HFFc6 (cell line): ENCODE data around the gene SIGLEC5. TPM values are rescaled to one million over a fixed set of nuclear protein-coding genes. Genes with fewer than 3 reads are reported as not detected.

Source experiments
- DNase-seq: peaks from one replicate; pipeline ENCODE4 v3.0.0-alpha.2; 2018
- H3K27ac Mint-ChIP-seq: 2 replicates; pipeline ENCODE4 v1.8.0; 2020; ENCODE audit warnings: mild to moderate bottlenecking, mixed read lengths
- H3K27me3 Mint-ChIP-seq: 2 replicates; pipeline ENCODE4 v1.8.0; 2021; ENCODE audit warnings: mild to moderate bottlenecking, moderate library complexity, mixed read lengths; ENCODE audit not compliant: insufficient read depth
- H3K36me3 Mint-ChIP-seq: 2 replicates; pipeline ENCODE4 v1.8.0; 2021; ENCODE audit warnings: low read depth, mixed read lengths
- H3K4me1 Mint-ChIP-seq: 2 replicates; pipeline ENCODE4 v1.8.0; 2020; ENCODE audit warnings: low read depth, mixed read lengths
- H3K4me3 Mint-ChIP-seq: 2 replicates; pipeline ENCODE4 v1.8.0; 2020; ENCODE audit warnings: mild to moderate bottlenecking, moderate library complexity, mixed read lengths
- H3K9me3 Mint-ChIP-seq: 2 replicates; pipeline ENCODE4 v1.8.0; 2020; ENCODE audit warnings: mild to moderate bottlenecking, mixed read lengths
- total RNA-seq, 6 experiments: library from RNA; stranded (reverse); fragmentation: NEBNext Ultra II Directional; extraction: Animal tissue kit (Norgen Biotek cat#: 25700); gene quantifications; 2 replicates in 1 of 6; 3 replicates in 5 of 6; pipeline ENCODE4 v1.2.3, GENCODE V29; 2021
- TF ChIP-seq, protein P1 (sequence below): fragments of 200-600 bp; sonication (generic); IDR thresholded peaks from 2 replicates; pipeline ENCODE4 v1.5.0; 2021; ENCODE audit warnings: antibody characterized with exemption, mild to moderate bottlenecking

SIGLEC5 gene
- total RNA-seq, 6 experiments from 2014 or later, result not detected

DNA sequence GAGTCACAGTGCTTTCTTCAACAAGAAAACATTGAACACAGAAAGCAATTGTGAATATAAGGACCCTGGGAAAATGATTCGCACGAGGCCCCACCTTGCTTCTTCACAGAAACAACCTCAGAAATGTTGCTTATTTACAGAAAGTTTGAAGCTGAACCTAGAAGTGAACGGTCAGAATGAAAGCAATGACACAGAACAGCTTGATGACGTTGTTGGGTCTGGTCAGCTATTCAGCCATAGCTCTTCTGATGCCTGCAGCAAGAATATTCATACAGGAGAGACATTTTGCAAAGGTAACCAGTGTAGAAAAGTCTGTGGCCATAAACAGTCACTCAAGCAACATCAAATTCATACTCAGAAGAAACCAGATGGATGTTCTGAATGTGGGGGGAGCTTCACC lies 43.4 kb downstream of the SIGLEC5 start:
- no peaks in the 10 kb centered on the region; the same call in 1 of the 2 replicates for H3K27me3 Mint-ChIP-seq
- TF ChIP-seq, protein P1, sequence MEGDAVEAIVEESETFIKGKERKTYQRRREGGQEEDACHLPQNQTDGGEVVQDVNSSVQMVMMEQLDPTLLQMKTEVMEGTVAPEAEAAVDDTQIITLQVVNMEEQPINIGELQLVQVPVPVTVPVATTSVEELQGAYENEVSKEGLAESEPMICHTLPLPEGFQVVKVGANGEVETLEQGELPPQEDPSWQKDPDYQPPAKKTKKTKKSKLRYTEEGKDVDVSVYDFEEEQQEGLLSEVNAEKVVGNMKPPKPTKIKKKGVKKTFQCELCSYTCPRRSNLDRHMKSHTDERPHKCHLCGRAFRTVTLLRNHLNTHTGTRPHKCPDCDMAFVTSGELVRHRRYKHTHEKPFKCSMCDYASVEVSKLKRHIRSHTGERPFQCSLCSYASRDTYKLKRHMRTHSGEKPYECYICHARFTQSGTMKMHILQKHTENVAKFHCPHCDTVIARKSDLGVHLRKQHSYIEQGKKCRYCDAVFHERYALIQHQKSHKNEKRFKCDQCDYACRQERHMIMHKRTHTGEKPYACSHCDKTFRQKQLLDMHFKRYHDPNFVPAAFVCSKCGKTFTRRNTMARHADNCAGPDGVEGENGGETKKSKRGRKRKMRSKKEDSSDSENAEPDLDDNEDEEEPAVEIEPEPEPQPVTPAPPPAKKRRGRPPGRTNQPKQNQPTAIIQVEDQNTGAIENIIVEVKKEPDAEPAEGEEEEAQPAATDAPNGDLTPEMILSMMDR, result no peak
- no peak for DNase-seq
- no peak overlapping the region for H3K4me3 Mint-ChIP-seq
- no peak overlapping the region for H3K27ac Mint-ChIP-seq
- H3K36me3 Mint-ChIP-seq, result peaks cover 87% of the 10 kb centered on the region
- H3K9me3 Mint-ChIP-seq, result peaks cover 53% of the 10 kb centered on the region
- no peaks in the 10 kb centered on the region for H3K4me1 Mint-ChIP-seq

DNA sequence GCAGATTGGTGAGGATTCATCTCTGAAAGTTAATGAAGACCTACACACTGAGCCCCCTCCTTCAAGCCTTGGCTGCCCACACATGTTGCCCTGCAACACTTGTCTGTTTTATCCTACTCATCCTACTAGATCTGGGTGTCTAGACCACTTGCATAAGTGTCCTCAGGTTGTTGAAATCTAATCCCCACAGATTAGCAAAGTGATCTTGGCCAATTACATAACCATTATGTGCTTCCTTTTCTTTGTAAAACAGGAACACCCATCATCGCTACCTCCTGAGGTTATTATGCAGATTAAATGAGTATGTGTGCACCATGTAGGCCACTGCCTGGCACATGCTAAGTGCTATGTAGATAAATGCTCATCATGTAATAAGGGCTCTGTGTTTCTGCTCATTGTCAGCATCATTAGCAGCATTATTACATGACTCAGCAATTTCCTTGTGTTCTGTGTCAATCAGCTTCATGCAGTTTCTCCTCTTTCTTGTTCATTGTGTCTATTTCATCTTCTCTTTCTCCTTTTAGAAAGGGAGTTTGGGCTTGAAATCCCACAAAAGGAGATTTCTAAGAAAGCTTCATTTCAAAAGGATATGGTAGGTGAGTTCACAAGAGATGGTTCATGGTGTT lies 44.0 kb downstream of the SIGLEC5 start:
- Mint-ChIP-seq H3K4me1 (no peaks in the 10 kb centered on the region), H3K36me3 (peaks cover 92% of the 10 kb centered on the region), H3K9me3 (peaks cover 53% of the 10 kb centered on the region), H3K27me3 (no peaks in the 10 kb centered on the region; the same call in 1 of the 2 replicates), H3K4me3 (no peak overlapping the region), H3K27ac (no peak overlapping the region)
- DNase-seq, result no peak
- TF ChIP-seq, protein P1, result no peak

DNA sequence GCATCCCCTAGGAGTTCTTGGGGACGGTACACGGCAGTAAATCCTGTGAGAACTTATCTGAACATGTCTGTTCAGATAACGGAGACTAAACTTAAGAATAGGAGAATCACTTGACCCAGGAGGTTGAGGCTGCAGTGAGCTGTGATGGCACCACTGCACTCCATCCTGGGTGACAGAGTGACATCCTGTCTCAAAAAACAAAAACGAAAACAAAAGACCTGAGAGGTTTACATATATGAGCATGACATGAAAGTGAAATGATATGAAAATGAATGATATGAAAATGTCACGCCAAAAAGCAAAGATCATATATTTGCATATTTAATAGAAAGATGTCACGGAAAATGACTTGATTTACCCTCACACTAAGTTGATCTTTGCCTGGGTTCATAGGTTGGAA lies 53.4 kb downstream of the SIGLEC5 start:
- Mint-ChIP-seq H3K9me3 (no peaks in the 10 kb centered on the region), H3K27ac (no peak overlapping the region), H3K27me3 (no peaks in the 10 kb centered on the region; the same call in 1 of the 2 replicates), H3K4me1 (peaks cover 33% of the 10 kb centered on the region), H3K4me3 (no peak overlapping the region), H3K36me3 (peaks cover 63% of the 10 kb centered on the region)
- DNase-seq, result no peak
- TF ChIP-seq, protein P1, result no peak

DNA sequence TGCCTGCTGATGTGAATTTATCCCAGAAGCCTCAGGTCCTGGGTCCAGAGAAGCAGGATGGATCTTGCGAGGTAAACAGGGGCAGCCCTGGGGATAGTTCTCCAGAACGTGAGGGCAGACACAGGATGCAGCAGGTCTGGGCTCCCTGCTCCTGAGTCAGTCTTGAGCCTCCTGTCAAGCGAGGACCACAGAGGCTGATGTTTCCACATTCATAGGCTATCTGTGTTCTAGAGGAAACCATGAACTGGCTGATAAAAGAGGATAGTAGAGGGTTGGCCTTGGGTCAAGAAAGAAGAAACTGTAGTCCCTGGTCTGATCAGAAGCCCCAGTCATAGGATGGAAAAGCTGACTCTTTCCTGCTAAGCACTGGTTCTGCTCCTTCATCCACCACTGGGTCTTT lies 56.9 kb downstream of the SIGLEC5 start:
- H3K4me3 Mint-ChIP-seq, result peak overlapping the region; percentile 99

DNA sequence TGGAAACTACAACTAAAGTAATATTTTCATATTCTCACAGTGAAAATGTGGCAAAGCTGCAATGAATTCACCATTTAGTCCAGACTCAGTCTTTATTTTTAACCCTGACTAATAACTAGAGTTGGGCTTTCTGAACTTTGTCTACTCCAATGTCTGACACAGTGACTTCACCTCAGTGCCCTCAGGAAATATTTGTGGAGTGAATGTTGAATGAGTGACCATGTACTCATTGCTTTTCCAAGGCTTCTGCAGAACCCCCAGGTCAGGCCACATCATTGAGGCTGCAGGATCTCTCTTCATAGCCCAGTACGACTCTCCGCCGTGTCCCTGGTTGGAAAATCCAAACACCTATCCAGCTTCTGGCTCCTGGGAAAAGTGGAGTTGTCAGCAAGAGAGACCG lies 57.3 kb downstream of the SIGLEC5 start:
- Mint-ChIP-seq H3K27me3 (peaks cover 2% of the 10 kb centered on the region; the same call in 1 of the 2 replicates), H3K36me3 (peaks cover 38% of the 10 kb centered on the region), H3K27ac (peak overlapping the region; percentile 91), H3K4me3 (peak overlapping the region; percentile 99), H3K9me3 (no peaks in the 10 kb centered on the region), H3K4me1 (peaks cover 51% of the 10 kb centered on the region)
- DNase-seq, result peak; percentile 96
- TF ChIP-seq, protein P1, result no peak

More for the DNA sequence above, 56.9 kb downstream of the SIGLEC5 start:
- H3K9me3 Mint-ChIP-seq, result no peaks in the 10 kb centered on the region
- peak overlapping the region; percentile 91 for H3K27ac Mint-ChIP-seq
- TF ChIP-seq, protein P1, result no peak
- peak; percentile 22 for DNase-seq
- peaks cover 47% of the 10 kb centered on the region for H3K4me1 Mint-ChIP-seq
- H3K36me3 Mint-ChIP-seq, result peaks cover 41% of the 10 kb centered on the region
- H3K27me3 Mint-ChIP-seq, result peaks cover 2% of the 10 kb centered on the region; the same call in 1 of the 2 replicates
